Stimulated activated CD4-positive, alpha-beta T cell treated with anti-CD3 and anti-CD28 coated beads, Interleukin-1b, Interleukin-23, amount 100 ng/mL, for 4 hours (primary cell): ENCODE results near the gene MDM4.

ENCODE experiments used
- DNase-seq, 2 donors: peaks; one replicate each; pipeline ENCODE4 v3.0.0-alpha.2; 2020; ENCODE audit warnings: low read depth in 2 of 2

MDM4 gene

GRCh38 chr1:204578867-204579664, 62.9 kb downstream of the MDM4 start:
- no peak for DNase-seq

GRCh38 chr1:204579681-204580080, 63.5 kb downstream of the MDM4 start:
- DNase-seq: no peak

DNA sequence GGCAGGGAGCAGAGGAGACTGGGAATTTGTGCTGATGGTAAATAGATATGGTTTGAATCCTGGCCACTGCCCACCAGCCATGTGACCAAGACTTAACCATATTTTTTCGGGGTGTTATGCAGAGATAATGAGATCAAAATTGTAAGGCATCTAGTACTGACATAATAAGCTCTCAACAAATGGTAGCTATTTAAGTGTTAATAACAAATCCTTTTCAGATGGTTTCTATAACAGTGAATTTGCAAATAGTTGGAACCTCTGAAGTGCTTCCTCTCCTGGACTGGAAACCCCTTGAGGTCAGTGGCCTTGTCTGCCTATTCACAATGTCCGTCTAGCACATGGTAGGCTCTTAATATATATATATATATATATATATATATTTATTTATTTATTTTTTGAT, 64.7 kb downstream of the MDM4 start:
- DNase-seq: no peak

- DNase-seq: no peak
Measured at GRCh38 chr1:204581759-204582158, 65.6 kb downstream of the MDM4 start.

- DNase-seq: no peak
Measured at GRCh38 chr1:204583909-204584632, 67.9 kb downstream of the MDM4 start.

DNA sequence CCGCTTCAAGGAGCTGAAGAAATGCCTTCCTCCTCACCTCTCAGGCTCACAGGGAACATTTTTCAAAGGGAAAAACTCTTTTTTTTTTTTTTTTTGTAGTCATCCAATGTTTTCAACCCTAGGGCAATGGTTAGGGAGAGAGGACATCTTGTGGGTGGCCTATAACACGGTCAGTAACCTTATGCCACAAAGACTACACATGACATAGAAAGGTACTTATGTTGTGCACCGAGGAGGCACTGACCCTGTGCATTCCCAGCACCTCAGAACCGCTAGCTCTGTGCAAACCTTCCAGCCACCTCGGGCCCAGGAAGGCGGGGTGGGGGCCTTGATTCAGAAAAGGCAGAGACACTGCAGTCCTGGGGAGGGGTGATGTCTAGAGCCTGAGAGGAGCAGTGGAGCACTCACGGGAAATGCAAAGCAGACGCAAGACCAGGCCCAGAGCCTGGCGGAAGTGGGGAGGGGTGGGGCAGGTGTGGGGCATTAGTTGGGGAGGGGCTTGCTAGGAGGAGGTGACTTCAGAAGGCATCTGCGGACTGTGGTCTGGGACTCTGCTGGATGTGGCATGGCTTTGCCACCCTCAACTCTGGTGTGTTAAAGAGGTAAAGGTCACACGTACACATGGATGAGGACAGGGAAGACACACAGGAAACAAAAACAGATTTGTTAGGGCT, 68.6 kb downstream of the MDM4 start:
- DNase-seq: no peak

DNA sequence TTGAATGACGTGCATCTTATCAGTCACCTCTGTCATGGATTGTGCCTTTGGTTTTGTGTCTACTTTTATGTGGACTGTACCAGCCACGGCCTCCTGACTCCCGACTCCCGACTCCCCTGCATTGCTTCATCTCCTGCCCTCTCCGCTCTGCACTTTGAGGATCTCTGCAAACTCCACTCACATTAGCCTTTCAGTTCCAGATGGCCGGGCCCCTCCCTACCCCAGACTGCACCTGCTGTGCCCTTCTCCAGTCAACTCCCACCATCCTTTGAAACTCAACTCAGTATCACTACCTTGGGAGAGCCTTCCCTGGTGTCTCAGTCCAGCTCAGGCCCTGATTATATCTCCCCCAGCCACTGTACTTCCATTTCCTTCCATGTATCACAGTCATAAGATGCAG, 71.4 kb downstream of the MDM4 start:
- no peak for DNase-seq

- DNase-seq: no peak
Measured at GRCh38 chr1:204588826-204589225, 72.6 kb downstream of the MDM4 start.

- DNase-seq: no peak
Measured at GRCh38 chr1:204589409-204590038, 73.3 kb downstream of the MDM4 start.

- DNase-seq: no peak
Measured at GRCh38 chr1:204591473-204592090, 75.4 kb downstream of the MDM4 start.

DNA sequence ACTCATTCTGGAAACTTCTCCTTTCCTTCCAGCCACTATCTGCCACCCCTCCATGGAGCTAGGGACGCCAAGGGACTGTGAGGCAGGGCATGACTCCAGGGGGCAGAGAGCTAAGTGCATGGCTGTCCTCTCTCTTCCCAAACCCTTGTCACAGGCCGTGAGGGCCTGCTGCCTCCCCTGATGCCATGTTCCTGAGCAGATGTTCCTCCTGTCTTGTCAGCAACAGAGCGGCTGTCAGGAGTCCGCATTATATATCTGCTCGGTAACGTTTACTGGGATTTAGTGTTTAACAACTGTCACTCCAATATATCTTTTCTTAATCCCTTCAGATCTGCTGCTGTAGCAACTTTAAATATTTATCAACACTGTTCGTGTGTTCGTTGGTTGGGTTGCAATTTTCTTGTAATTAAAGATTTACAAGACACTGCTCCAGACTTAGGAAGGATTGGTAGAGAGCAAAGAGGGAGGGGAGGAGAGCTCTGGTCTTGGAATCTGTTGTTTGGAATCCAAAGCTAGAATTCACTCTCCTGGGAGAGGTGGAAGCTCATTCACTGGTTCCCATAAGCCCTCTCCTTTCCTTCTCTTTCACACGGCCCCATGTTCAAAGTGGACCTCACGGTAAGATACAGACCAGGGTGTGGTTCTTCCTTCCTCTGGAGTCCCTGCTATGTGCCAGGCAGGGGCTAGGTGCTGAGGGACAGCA, 76.2 kb downstream of the MDM4 start:
- no peak for DNase-seq

DNA sequence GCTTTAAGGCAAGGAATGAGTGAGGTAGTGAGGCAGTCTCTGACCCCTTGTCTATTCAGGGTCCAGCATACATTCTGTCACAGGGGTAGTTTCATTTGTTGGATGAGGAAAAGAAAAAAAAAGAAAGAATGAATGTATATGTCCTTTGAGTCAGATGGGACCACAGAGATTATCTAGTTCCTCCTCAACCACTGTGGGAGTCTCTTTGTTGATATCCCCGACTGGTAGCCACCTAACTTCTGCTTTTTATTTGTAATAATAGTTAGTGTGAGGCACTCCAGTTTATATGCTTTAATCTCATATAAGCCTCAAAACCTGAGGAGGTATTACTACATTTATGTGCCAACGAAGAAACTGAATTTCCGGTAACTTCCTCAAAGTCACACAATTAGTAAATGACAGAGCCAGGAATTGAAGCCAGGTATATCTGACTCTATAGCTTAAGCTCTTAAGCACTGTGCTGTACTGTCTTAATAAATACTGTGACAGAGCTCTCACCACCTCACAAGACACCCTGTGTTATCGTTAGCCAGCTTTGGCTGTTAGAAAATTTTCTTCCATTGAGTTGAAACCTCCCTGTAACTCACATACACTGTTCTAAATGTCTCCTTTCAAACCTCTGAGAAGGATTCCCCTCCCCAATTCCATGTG, 82.2 kb downstream of the MDM4 start:
- DNase-seq: no peak

DNA sequence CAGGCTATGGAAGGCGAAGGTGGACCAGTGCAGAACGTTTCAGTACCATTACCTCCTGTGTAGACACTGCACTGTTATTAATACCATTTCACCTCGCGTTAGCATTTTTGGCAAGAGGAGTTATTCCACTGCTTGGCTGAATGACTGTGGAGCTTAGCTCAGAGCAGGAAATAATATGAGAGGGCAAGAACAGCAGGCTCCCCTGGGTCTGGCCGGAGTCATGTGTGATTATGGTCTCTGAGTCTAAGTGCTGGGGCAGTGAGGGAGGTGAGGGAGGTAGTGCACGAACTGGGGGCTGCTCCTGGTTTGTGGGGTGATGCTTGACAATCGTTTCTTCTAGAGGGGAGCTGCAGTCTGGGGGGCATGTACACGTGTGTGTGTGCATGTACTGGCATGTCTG, 82.9 kb downstream of the MDM4 start:
- DNase-seq: no peak

GRCh38 chr1:204599596-204599995, 83.4 kb downstream of the MDM4 start:
- no peak for DNase-seq

DNA sequence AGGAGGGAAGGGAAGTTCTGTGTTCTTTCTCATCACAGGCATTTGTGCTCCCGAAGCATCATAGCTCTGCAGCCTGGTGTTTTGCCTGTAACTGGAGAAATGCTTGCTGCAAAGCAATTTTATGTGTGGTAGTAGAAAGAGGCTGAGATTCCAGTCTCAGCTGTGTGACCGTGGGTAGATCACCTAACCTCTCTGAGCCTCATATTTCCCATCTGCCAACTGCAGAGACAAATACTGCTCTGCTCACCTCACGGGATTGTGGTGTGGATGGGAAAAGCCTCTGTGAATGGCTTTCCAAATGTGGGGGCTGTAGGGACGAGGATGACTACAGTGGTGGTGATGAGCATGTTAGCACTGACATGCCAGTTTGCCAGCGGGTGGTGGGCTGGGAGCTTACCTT, 84.0 kb downstream of the MDM4 start:
- DNase-seq: no peak

DNA sequence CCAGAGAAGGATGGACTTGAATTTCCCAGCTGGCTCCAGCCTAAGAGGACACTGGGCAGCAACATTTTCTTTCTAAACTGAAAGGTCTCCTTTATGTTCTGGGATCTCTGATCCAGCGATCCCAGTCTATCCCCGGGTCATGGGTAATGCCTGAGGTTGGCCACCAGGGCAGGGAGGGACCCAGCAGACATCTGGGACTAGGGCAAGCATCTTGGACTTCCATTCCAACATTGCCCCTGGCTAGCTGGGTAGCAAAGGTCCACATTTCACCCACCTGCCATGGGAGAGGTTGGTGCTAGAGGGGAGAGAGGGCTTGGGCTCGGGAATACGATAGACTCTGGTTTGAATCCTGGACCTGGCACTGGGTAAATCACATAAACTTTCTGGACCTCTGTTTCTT, 84.8 kb downstream of the MDM4 start:
- DNase-seq: no peak

- no peak for DNase-seq
Measured at GRCh38 chr1:204602111-204602579, 85.9 kb downstream of the MDM4 start.

DNA sequence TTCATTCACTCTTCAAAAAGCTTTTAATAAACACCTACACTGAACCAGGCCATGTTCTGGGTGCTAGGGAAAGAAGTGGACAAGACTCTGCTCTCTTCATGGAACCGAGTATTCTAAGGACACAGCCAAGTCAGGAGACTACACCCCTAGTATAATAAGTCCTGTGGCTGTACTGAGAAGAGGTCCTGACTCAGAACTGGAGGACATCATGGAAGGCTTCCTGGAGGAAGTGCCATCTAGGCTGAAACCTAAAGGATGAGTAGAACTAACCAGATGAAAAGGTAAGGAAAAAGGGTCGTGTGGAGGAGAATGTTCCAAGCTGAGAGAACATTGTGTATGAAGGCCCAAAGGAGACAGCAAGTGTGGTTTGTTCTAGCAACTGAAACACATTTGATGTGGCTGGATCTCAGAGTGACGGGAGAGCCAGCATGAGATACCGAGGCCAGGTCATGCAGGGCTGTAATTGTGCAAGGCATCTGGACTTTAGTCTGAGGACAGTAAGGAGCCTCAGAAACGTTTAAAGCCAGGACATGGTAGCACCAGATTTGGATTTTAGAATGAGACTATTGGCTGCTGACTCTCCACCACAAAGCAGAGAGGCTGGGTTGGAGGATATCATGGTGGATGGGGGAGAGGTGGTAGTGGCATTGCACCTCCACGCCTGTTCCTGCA, 86.8 kb downstream of the MDM4 start:
- no peak for DNase-seq

- no peak for DNase-seq
Measured at GRCh38 chr1:204605791-204606190, 89.6 kb downstream of the MDM4 start.
